Kidney (tissue), 14 donors: ENCODE results near the gene PPM1N. TPM values are rescaled to one million over a fixed set of nuclear protein-coding genes. Genes with fewer than 3 reads are reported as not detected.

Source experiments
- DNase-seq, 5 donors: peaks; one replicate each; pipeline ENCODE4 v3.0.0-alpha.2; 2013 to 2020
- FAIRE-seq: peaks from 2 replicates; lab custom pipeline; 2012; peaks lifted over from hg19 to GRCh38; lab: Jason Lieb, UNC
- H3K27ac ChIP-seq, 2 donors: one replicate each; pipeline ENCODE4 v1.7.0; 2013; ENCODE audit warnings: low read depth in 2 of 2, low read length in 2 of 2, inconsistent platforms in 1 of 2
- H3K27me3 ChIP-seq: one replicate; pipeline ENCODE4 v1.7.1; 2013; ENCODE audit warnings: low read length, inconsistent platforms; ENCODE audit not compliant: control insufficient read depth, insufficient read depth
- H3K36me3 ChIP-seq, 3 donors: one replicate each; pipeline versions ENCODE4 v1.7.0 to v1.7.1; 2013; ENCODE audit warnings: low read length in 3 of 3, control low read depth in 1 of 3, inconsistent platforms in 1 of 3; ENCODE audit not compliant: insufficient read depth in 3 of 3, control insufficient read depth in 2 of 3
- H3K4me1 ChIP-seq, 3 donors: one replicate each; pipeline versions ENCODE4 v1.7.0 to v1.7.1; 2013; ENCODE audit warnings: low read length in 3 of 3, inconsistent platforms in 1 of 3, low read depth in 1 of 3; ENCODE audit not compliant: control insufficient read depth in 2 of 3, insufficient read depth in 2 of 3
- H3K4me3 ChIP-seq, 3 donors: one replicate each; pipeline versions ENCODE4 v1.7.0 to v1.8.1; 2013; ENCODE audit warnings: low read length in 3 of 3, control low read depth in 1 of 3, inconsistent platforms in 1 of 3
- H3K9ac ChIP-seq, 3 donors: one replicate each; pipeline versions ENCODE4 v1.7.0 to v1.7.1; 2013; ENCODE audit warnings: low read length in 3 of 3, control low read depth in 1 of 3, inconsistent platforms in 1 of 3
- H3K9me3 ChIP-seq, 3 donors: one replicate each; pipeline versions ENCODE4 v1.7.0 to v1.7.1; 2013; ENCODE audit warnings: low read length in 3 of 3, control low read depth in 1 of 3, inconsistent platforms in 1 of 3; ENCODE audit not compliant: control insufficient read depth in 2 of 3, insufficient read depth in 1 of 3
- CTCF ChIP-seq: IDR thresholded peaks from 3 replicates; pipeline ENCODE4 v1.5.1; 2012; ENCODE audit warnings: mild to moderate bottlenecking, moderate library complexity, borderline replicate concordance; ENCODE audit not compliant: insufficient read depth; ENCODE audit errors: extremely low read depth
- intact Hi-C: fragments of 100-400 bp; cut with DNase I; formaldehyde crosslinking; loops from one replicate; pipeline ENCODE4 v1.11.1; 2022
- polyA plus RNA-seq: library from polyadenylated mRNA; stranded (reverse); fragments of 350-450 nt; fragmentation: Illumina TruSeq; extraction: RNeasy Lipid Tissue Mini Kit (QIAGEN cat#74804); gene quantifications from one replicate; pipeline ENCODE4 v1.2.3, GENCODE V29; 2014; ENCODE audit warnings: low read depth, low replicate concordance; ENCODE audit not compliant: insufficient read depth
- total RNA-seq: library from RNA; stranded (reverse); fragmentation: NEBNext Ultra II Directional; extraction: Animal tissue kit (Norgen Biotek cat#: 25700); gene quantifications from one replicate; pipeline ENCODE4 v1.2.1, GENCODE V29; 2021
- donor health status: control.
- donor health status: control.
- donor health status: control.
- donor health status: control.
- donor health status: control.
- donor health status: DM: yes; HTN: yes; CAD: no.
- donor health status: Normal renal cell carcinoma (clear cell type).

The PPM1N gene
- total and polyA plus RNA-seq, 2 donors from 2014 or later, result 0.69 to 2.2 TPM

GRCh38 chr19:45463241-45463640 lies 35.0 kb upstream of the PPM1N start:
- no peaks in the 10 kb centered on the region for H3K36me3 ChIP-seq
- intact Hi-C loops, result no loop called here
- H3K27ac ChIP-seq, result no peak overlapping the region
- TF ChIP-seq CTCF, result no peak
- H3K4me3 ChIP-seq, result no peak overlapping the region
- no peak overlapping the region for H3K9ac ChIP-seq
- no peaks in the 10 kb centered on the region for H3K9me3 ChIP-seq
- FAIRE-seq, result no peak
- peaks cover 0 to 8% (median 6%) of the 10 kb centered on the region in 3 donors for H3K4me1 ChIP-seq
- no peaks in the 10 kb centered on the region for H3K27me3 ChIP-seq
- DNase-seq, result no peak

GRCh38 chr19:45464274-45464673 lies 34.0 kb upstream of the PPM1N start:
- Histone ChIP-seq H3K4me1 (peaks cover 0 to 11% (median 9%) of the 10 kb centered on the region in 3 donors), H3K27me3 (no peaks in the 10 kb centered on the region), H3K9me3 (no peaks in the 10 kb centered on the region), H3K4me3 (no peak overlapping the region), H3K36me3 (no peaks in the 10 kb centered on the region), H3K9ac (no peak overlapping the region), H3K27ac (no peak overlapping the region)
- intact Hi-C loops, result no loop called here
- FAIRE-seq, result no peak
- no peak for TF ChIP-seq CTCF
- no peak for DNase-seq

DNA sequence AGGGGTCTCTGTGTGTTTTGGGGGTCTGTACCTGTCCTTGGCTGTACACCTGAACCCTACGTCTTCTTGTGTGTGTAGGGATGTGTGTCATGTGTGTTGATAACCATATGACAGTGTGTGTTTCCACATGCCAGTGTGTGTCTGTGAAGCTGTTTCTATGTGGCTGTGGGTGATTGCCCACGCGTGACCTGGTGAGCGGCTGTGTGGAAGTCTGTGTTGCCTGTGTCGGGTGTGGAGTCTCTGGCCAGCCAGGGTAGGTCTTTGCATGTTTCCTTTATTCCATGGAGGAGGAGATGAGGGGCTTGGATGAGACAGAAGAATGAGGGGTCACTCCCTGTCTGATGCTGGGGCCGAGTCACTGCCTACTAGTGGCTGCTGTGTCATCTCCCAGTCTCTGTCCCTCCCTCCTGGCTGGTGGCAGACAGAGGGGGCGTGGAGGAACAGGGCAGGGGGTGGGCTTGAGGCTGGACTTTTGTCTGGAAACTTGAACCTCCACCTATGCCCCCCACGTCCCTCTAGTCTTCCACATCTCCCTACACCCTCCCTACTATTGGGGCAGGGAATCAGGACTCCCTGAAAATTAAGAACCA lies 33.3 kb upstream of the PPM1N start:
- Histone ChIP-seq H3K27me3 (no peaks in the 10 kb centered on the region), H3K9ac (no peak overlapping the region), H3K9me3 (no peaks in the 10 kb centered on the region), H3K4me1 (peaks cover 0 to 15% (median 9%) of the 10 kb centered on the region in 3 donors), H3K4me3 (no peak overlapping the region), H3K27ac (no peak overlapping the region), H3K36me3 (no peaks in the 10 kb centered on the region)
- TF ChIP-seq CTCF, result no peak
- FAIRE-seq, result no peak
- intact Hi-C loops, result no loop called here
- DNase-seq, result peak in 1 of 5 donors; percentile 46

GRCh38 chr19:45467115-45467455 lies 31.2 kb upstream of the PPM1N start:
- H3K27me3 ChIP-seq, result peaks cover 6% of the 10 kb centered on the region
- DNase-seq (no peak), FAIRE-seq (no peak)
- peak overlapping the region; percentile 6 to 91 (median 22) for H3K9ac ChIP-seq
- intact Hi-C loops, result no loop called here
- peak overlapping the region; percentile 29 to 98 (median 39) for H3K4me3 ChIP-seq
- no peak for TF ChIP-seq CTCF
- H3K27ac ChIP-seq, result peak overlapping the region; percentile 71 to 94
- peaks cover 0 to 24% (median 9%) of the 10 kb centered on the region in 3 donors for H3K4me1 ChIP-seq
- H3K36me3 ChIP-seq, result no peaks in the 10 kb centered on the region
- H3K9me3 ChIP-seq, result no peaks in the 10 kb centered on the region
